ENCODE data around the gene UNC13A. TPM values are rescaled to one million over a fixed set of nuclear protein-coding genes. Genes with fewer than 3 reads are reported as not detected.

The UNC13A gene
- total RNA-seq, 6 donors from 2014 or later: under 0.01 to 0.54 (median 0.33) TPM; not detected in 1

- no peak for TF ChIP-seq POLR2AphosphoS5 (IDR thresholded peaks at IDR 0.05)
- TF ChIP-seq POLR2A (IDR thresholded peaks at IDR 0.05): no peak
- TF ChIP-seq, protein P1, sequence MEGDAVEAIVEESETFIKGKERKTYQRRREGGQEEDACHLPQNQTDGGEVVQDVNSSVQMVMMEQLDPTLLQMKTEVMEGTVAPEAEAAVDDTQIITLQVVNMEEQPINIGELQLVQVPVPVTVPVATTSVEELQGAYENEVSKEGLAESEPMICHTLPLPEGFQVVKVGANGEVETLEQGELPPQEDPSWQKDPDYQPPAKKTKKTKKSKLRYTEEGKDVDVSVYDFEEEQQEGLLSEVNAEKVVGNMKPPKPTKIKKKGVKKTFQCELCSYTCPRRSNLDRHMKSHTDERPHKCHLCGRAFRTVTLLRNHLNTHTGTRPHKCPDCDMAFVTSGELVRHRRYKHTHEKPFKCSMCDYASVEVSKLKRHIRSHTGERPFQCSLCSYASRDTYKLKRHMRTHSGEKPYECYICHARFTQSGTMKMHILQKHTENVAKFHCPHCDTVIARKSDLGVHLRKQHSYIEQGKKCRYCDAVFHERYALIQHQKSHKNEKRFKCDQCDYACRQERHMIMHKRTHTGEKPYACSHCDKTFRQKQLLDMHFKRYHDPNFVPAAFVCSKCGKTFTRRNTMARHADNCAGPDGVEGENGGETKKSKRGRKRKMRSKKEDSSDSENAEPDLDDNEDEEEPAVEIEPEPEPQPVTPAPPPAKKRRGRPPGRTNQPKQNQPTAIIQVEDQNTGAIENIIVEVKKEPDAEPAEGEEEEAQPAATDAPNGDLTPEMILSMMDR (IDR thresholded peaks at IDR 0.05): no peak
- no peak for TF ChIP-seq EP300 (IDR thresholded peaks at IDR 0.05)
- H3K4me3 ChIP-seq: no peak overlapping the region
- 70 to 73% methylated on average over 7 of the region's 7 CpGs for WGBS, 2 donors
- ATAC-seq (ENCODE audit: low FRiP score in 2 of 2) (no peak), DNase-seq (no peak)
- H3K36me3 ChIP-seq: no peaks in the 10 kb centered on the region
- H3K27ac ChIP-seq: peak overlapping the region in 3 of 4 donors; percentile 23 to 79 (median 65)
- no peaks in the 10 kb centered on the region for H3K4me1 ChIP-seq
- peaks cover 0 to 9% (median 4%) of the 10 kb centered on the region in 4 donors for H3K9me3 ChIP-seq
- no peaks in the 10 kb centered on the region for H3K27me3 ChIP-seq
These were observed 28.2 kb downstream of the UNC13A start for GRCh38 chr19:17659996-17660395.

GRCh38 chr19:17658666-17659065 lies 29.5 kb downstream of the UNC13A start:
- Histone ChIP-seq H3K4me1 (no peaks in the 10 kb centered on the region), H3K36me3 (no peaks in the 10 kb centered on the region), H3K27me3 (no peaks in the 10 kb centered on the region), H3K27ac (peak overlapping the region; percentile 23 to 79 (median 46)), H3K4me3 (no peak overlapping the region), H3K9me3 (no peaks in the 10 kb centered on the region)
- TF ChIP-seq EP300 (IDR thresholded peaks at IDR 0.05) (no peak), POLR2AphosphoS5 (IDR thresholded peaks at IDR 0.05) (no peak), POLR2A (IDR thresholded peaks at IDR 0.05) (no peak)
- TF ChIP-seq, protein P1 (IDR thresholded peaks at IDR 0.05): no peak
- ATAC-seq (ENCODE audit: low FRiP score in 2 of 2) (no peak), DNase-seq (no peak)
- WGBS, 2 donors: 32 to 52% methylated on average over 3 of the region's 3 CpGs

GRCh38 chr19:17658240-17658639 lies 29.9 kb downstream of the UNC13A start:
- Histone ChIP-seq H3K36me3 (no peaks in the 10 kb centered on the region), H3K4me3 (no peak overlapping the region), H3K27me3 (no peaks in the 10 kb centered on the region), H3K27ac (peak overlapping the region in 2 of 4 donors; percentile 26 to 79), H3K9me3 (no peaks in the 10 kb centered on the region), H3K4me1 (no peaks in the 10 kb centered on the region)
- DNase-seq: no peak
- whole genome bisulfite sequencing, 2 donors: 88 to 95% methylated on average over 6 of the region's 6 CpGs
- no peak for ATAC-seq (ENCODE audit: low FRiP score in 2 of 2)
- TF ChIP-seq POLR2A (IDR thresholded peaks at IDR 0.05) (no peak), EP300 (IDR thresholded peaks at IDR 0.05) (no peak), POLR2AphosphoS5 (IDR thresholded peaks at IDR 0.05) (no peak)
- TF ChIP-seq, protein P1 (IDR thresholded peaks at IDR 0.05): no peak

GRCh38 chr19:17656970-17657369 lies 31.2 kb downstream of the UNC13A start:
- ATAC-seq (ENCODE audit: low FRiP score in 2 of 2): no peak
- no peaks in the 10 kb centered on the region for H3K27me3 ChIP-seq
- H3K4me3 ChIP-seq: no peak overlapping the region
- no peaks in the 10 kb centered on the region for H3K36me3 ChIP-seq
- no peak for DNase-seq
- TF ChIP-seq, protein P1 (IDR thresholded peaks at IDR 0.05): no peak
- TF ChIP-seq POLR2AphosphoS5 (IDR thresholded peaks at IDR 0.05): no peak
- no peak for TF ChIP-seq POLR2A (IDR thresholded peaks at IDR 0.05)
- no peak for TF ChIP-seq EP300 (IDR thresholded peaks at IDR 0.05)
- 78 to 80% methylated on average over 8 of the region's 8 CpGs for WGBS, 2 donors
- no peaks in the 10 kb centered on the region for H3K9me3 ChIP-seq
- no peaks in the 10 kb centered on the region for H3K4me1 ChIP-seq
- no peak overlapping the region for H3K27ac ChIP-seq

DNA sequence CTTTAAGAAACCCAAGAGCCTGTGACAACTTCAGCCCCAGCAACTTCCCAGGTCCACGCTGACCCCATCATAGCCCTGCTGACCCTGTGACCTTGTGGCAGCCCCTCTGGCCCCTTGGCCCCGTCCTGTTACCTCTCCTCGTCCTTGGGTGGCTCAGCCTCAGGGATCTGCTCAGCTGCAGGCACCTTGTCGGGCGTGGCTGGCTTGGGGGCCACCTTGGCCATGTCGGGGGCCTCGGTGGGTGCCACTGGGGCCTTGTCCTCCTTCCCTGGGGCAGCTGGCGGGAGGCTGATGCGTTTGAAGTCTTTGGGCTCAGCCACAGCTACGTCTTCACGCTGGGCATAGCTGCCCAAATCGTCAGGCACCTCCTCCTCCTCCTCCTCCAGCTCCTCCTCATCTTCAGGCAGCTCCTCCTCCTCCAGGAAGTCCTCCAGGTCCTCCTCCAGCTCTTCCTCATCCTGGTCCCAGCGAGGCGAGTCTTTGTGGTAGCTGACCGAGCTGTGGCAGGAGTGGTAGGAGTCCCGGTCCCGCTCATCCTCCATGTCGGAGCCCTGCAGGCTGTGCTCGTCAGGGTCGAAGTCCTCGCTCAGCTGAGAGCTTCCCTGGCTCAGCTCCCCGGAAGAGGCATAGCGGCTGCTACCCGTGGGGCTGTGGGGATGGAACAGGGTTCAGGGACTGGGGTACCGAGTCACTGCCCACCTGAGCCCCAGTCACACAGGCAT lies 32.2 kb downstream of the UNC13A start:
- no peaks in the 10 kb centered on the region for H3K9me3 ChIP-seq
- TF ChIP-seq EP300 (IDR thresholded peaks at IDR 0.05) (no peak), POLR2A (IDR thresholded peaks at IDR 0.05) (no peak), POLR2AphosphoS5 (IDR thresholded peaks at IDR 0.05) (no peak)
- TF ChIP-seq, protein P1 (IDR thresholded peaks at IDR 0.05): no peak
- DNase-seq (peak in 1 of 2 donors; percentile 60), ATAC-seq (ENCODE audit: low FRiP score in 2 of 2) (peak in 1 of 2 donors; percentile 8)
- H3K4me3 ChIP-seq: no peak overlapping the region
- H3K27ac ChIP-seq: no peak overlapping the region
- H3K4me1 ChIP-seq: no peaks in the 10 kb centered on the region
- WGBS, 2 donors: 77 to 82% methylated on average over 13 to 19 of the region's 25 CpGs
- H3K36me3 ChIP-seq: no peaks in the 10 kb centered on the region
- no peaks in the 10 kb centered on the region for H3K27me3 ChIP-seq

All from upper lobe of left lung (tissue), 6 donors.